ENCODE measurements around the gene TMA7B.

DNA sequence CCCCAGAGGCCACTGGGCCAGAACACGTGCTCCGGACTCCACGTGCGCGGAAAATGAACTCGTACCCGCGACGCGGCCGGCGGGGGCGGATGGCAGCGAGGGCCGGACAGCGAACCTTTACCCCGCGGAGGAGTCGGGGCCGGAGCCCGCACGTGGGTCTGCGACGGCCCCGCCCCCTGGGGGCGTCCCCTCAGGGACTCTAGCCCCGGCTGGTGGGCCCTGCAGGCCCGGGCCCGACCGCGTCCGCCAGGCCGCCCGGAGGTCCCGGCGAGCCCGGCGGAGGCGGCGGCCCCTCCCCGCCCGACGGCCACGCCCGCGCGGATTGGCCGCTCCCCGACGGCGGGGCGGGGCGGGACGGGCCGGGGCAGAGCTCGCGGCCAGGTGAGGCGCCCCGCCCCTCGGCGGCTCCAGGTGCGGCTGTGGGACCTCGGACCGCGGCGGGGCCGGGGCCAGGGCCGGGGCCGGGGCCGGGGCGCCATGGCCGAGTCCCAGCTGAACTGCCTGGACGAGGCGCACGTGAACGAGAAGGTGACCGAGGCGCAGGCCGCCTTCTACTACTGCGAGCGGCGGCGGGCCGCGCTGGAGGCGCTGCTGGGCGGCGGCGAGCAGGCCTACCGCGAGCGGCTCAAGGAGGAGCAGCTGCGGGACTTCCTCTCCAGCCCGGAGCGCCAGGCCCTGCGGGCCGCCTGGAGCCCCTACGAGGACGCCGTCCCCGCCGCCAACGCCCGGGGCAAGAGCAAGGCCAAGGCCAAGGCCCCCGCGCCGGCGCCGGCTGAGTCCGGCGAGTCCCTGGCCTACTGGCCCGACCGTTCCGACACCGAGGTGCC, 34.6 kb downstream of the TMA7B start, which contains the start of gene FAM83F:
- TF ChIP-seq CTCF (IDR thresholded peaks at IDR 0.05) (no peak), POLR2A (IDR thresholded peaks at IDR 0.05) (no peak)
